PC-3 (cell line): Measurements from ENCODE around the gene LRBA. TPM values are rescaled to one million over a fixed set of nuclear protein-coding genes. Genes with fewer than 3 reads are reported as not detected.
A peak's percentile ranks its signal among the peaks of the same experiment; 100 is the strongest.

Experiments used
- ATAC-seq: fragments of 200-7000 bp; cut with Tn5 transposase; 2 replicates; pipeline ENCODE4 v1.9.1; 2020; ENCODE audit warnings: mild to moderate bottlenecking, moderate library complexity
- BruUV-seq: library from RNA; stranded (reverse); fragments of 400-500 nt; replicated peaks from 2 replicates; lab custom pipeline; 2021; lab: Mats Ljungman, UMichigan
- CTCF ChIA-PET: fragments of 300-600 bp; sonication (Branson Sonifier 250); formaldehyde crosslinking; loops from one replicate; lab custom pipeline; 2022; ENCODE audit warnings: antibody characterized with exemption; lab: Charles Lee
- POLR2A ChIA-PET: fragments of 300-600 bp; sonication (Branson Sonifier 250); formaldehyde crosslinking; loops from one replicate; lab custom pipeline; 2022; ENCODE audit warnings: antibody characterized with exemption; ENCODE audit not compliant: unreplicated experiment; lab: Charles Lee
- DNase-seq: peaks from one replicate; pipeline ENCODE4 v3.0.0-alpha.2; 2015
- H2AFZ ChIP-seq: fragments of 300-600 bp; sonication (generic); 2 replicates; pipeline ENCODE4 v1.6.0; 2016; ENCODE audit warnings: antibody characterized with exemption, low read length
- H3F3A ChIP-seq: fragments of 300-600 bp; sonication (generic); one replicate; pipeline ENCODE4 v1.6.0; 2017; ENCODE audit warnings: antibody characterized with exemption, low read length, control low read depth, mild to moderate bottlenecking; ENCODE audit not compliant: unreplicated experiment
- H3K27ac ChIP-seq: fragments of 300-600 bp; sonication (generic); 2 replicates; pipeline ENCODE4 v1.5.1; 2016; ENCODE audit warnings: mild to moderate bottlenecking, low read length
- H3K27me3 ChIP-seq: fragments of 300-600 bp; sonication (generic); 2 replicates; pipeline ENCODE4 v1.6.1; 2016; ENCODE audit warnings: low read length, mixed read lengths
- H3K36me3 ChIP-seq: fragments of 300-600 bp; sonication (generic); 2 replicates; pipeline ENCODE4 v1.6.1; 2016; ENCODE audit warnings: low read depth, mixed run types, low read length, mixed read lengths
- H3K4me1 ChIP-seq: fragments of 300-600 bp; sonication (generic); 2 replicates; pipeline ENCODE4 v1.5.1; 2016; ENCODE audit warnings: low read length; ENCODE audit not compliant: insufficient read depth
- H3K4me2 ChIP-seq: fragments of 300-600 bp; sonication (generic); 2 replicates; pipeline ENCODE4 v1.6.0; 2016; ENCODE audit warnings: low read length
- H3K4me3 ChIP-seq: fragments of 300-600 bp; sonication (generic); 2 replicates; pipeline ENCODE4 v1.5.1; 2016; ENCODE audit warnings: mild to moderate bottlenecking, low read length, mixed read lengths
- H3K79me2 ChIP-seq: fragments of 300-600 bp; sonication (generic); 2 replicates; pipeline ENCODE4 v1.6.1; 2017; ENCODE audit warnings: low read length, mixed read lengths
- H3K9ac ChIP-seq: fragments of 300-600 bp; sonication (generic); 2 replicates; pipeline ENCODE4 v1.6.0; 2016; ENCODE audit warnings: mild to moderate bottlenecking, low read length
- H3K9me2 ChIP-seq: fragments of 300-600 bp; sonication (generic); replicated peaks from 2 replicates; pipeline ENCODE4 v1.6.1; 2016; ENCODE audit warnings: mixed run types, low read length, mixed read lengths
- H3K9me3 ChIP-seq: fragments of 300-600 bp; sonication (generic); 2 replicates; pipeline ENCODE4 v1.6.1; 2016; ENCODE audit warnings: low read length, mixed read lengths
- H4K20me1 ChIP-seq: fragments of 300-600 bp; sonication (generic); 2 replicates; pipeline ENCODE4 v1.6.1; 2016; ENCODE audit warnings: low read length, mixed read lengths
- EZH2 ChIP-seq: fragments of 300-600 bp; sonication (generic); IDR thresholded peaks from one replicate; pipeline ENCODE4 v1.6.1; 2017; ENCODE audit warnings: antibody characterized with exemption, mild to moderate bottlenecking, low read length; ENCODE audit not compliant: unreplicated experiment
- EZH2phosphoT487 ChIP-seq: fragments of 300-600 bp; sonication (generic); IDR thresholded peaks from 2 replicates; pipeline ENCODE4 v1.6.1; 2018; ENCODE audit warnings: mild to moderate bottlenecking, antibody characterized with exemption, low read length, borderline replicate concordance
- intact Hi-C: fragments of 100-400 bp; cut with micrococcal nuclease; formaldehyde crosslinking; loops from 2 replicates; pipeline ENCODE4 v1.9.0; 2023
- total RNA-seq: library from RNA; depleted of rRNA; stranded (reverse); fragments of >200 nt; gene quantifications from 2 replicates; pipeline ENCODE4 v1.2.3, GENCODE V29; 2014
- TF ChIP-seq, protein P1 (sequence below): fragments of 300-600 bp; sonication (generic); conservative IDR thresholded peaks from 2 replicates; pipeline ENCODE4 v1.5.1; 2017; ENCODE audit warnings: antibody characterized with exemption, low read depth, mild to moderate bottlenecking, low read length

LRBA gene
- total RNA-seq, 1 experiment from 2014 or later: 40.8 TPM

DNA sequence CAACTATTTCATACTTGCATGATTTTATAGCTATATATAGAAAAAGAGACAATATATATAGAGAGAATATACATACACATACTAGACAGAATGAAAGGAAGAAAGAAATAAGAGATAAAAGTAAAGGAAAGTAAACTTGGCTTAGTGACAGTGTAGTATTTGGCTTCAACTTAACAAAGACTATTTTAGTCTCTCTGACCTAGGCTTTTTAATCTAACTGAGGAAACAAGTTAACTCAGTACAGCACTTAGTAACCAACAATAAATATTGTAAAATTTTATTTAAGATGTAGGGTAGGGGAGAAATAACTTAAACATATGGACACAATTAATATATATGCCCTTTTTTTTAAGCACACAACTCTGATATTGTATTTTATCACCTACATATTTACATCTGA lies 682.1 kb downstream of the LRBA start:
- POLR2A ChIA-PET: no interaction called here
- no peak overlapping the region for H3K27ac ChIP-seq

DNA sequence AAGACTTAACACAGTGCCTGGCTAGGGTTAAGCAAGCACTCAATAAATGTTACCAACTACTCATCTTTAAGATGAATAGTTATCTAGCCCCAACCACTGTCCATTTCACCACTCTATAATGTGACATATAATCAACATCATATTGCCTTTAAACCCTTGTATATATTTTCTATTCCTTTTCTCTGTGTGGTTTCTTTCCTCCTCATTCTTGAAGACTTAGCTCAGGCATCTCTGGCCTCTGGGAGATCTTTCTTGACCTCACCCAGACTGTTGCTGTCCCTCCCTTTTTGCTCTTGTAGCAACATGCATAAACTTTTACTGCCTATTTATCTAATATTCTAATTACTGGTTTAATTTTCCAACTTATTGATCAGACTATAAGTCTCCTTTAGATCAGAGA lies 683.0 kb downstream of the LRBA start:
- intact Hi-C loops: no loop called here
- TF ChIP-seq, protein P1, sequence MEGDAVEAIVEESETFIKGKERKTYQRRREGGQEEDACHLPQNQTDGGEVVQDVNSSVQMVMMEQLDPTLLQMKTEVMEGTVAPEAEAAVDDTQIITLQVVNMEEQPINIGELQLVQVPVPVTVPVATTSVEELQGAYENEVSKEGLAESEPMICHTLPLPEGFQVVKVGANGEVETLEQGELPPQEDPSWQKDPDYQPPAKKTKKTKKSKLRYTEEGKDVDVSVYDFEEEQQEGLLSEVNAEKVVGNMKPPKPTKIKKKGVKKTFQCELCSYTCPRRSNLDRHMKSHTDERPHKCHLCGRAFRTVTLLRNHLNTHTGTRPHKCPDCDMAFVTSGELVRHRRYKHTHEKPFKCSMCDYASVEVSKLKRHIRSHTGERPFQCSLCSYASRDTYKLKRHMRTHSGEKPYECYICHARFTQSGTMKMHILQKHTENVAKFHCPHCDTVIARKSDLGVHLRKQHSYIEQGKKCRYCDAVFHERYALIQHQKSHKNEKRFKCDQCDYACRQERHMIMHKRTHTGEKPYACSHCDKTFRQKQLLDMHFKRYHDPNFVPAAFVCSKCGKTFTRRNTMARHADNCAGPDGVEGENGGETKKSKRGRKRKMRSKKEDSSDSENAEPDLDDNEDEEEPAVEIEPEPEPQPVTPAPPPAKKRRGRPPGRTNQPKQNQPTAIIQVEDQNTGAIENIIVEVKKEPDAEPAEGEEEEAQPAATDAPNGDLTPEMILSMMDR: no peak
- TF ChIP-seq EZH2phosphoT487 (no peak), EZH2 (no peak)
- DNase-seq: no peak

More for the DNA sequence above, 682.1 kb downstream of the LRBA start:
- Histone ChIP-seq H3K36me3 (no peaks in the 10 kb centered on the region), H3K27me3 (no peaks in the 10 kb centered on the region), H3K79me2 (no peaks in the 10 kb centered on the region), H4K20me1 (no peaks in the 10 kb centered on the region), H3K4me3 (no peak overlapping the region), H2AFZ (no peak overlapping the region), H3K4me2 (no peak overlapping the region), H3K9me3 (no peaks in the 10 kb centered on the region), H3K4me1 (no peaks in the 10 kb centered on the region), H3K9me2 (no peaks in the 10 kb centered on the region), H3K9ac (no peak overlapping the region), H3F3A (no peaks in the 10 kb centered on the region)
- intact Hi-C loops: no loop called here
- no peak for TF ChIP-seq EZH2
- no peak for TF ChIP-seq EZH2phosphoT487
- TF ChIP-seq, protein P1: no peak
- CTCF ChIA-PET: no interaction called here
- DNase-seq (no peak), ATAC-seq (no peak)
- no TSS peak for BruUV-seq

DNA sequence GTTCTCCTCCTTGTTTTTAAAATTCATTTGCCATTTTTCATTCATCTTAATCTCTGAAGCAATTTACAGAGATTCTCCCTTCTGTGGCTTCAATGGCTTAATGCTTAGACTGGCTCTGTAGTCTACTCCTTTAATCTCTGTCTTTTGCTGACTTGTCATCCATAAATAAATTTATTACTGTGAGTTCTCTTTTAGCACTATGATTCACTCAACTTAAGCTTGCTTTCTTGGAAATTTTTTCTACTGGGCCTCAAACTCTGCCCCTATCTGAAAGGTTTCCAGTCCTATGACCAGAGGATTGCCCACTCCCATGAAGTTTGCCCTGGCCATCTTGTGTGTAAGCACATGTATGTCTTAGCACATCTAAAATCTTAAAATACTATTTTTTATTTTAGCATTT lies 685.7 kb downstream of the LRBA start:
- H3K79me2 ChIP-seq: no peaks in the 10 kb centered on the region
- no peaks in the 10 kb centered on the region for H3K27me3 ChIP-seq
- H3K27ac ChIP-seq: no peak overlapping the region
- no TSS peak for BruUV-seq
- no peaks in the 10 kb centered on the region for H3K9me2 ChIP-seq
- peak; percentile 33; the same call in 1 of the 2 replicates for ATAC-seq
- H2AFZ ChIP-seq: no peak overlapping the region
- intact Hi-C loops: no loop called here
- no peak overlapping the region for H3K4me2 ChIP-seq
- no peaks in the 10 kb centered on the region for H3K9me3 ChIP-seq
- POLR2A ChIA-PET: interaction anchor here (0.6 kb wide), 1 partner anchor 14 kb away, joined by 3 read pairs; no protein-coding TSS in a partner anchor
- H3K4me3 ChIP-seq: no peak overlapping the region
- H3K9ac ChIP-seq: no peak overlapping the region
- CTCF ChIA-PET: interaction anchor here (0.7 kb wide), 1 partner anchor 318 kb away, joined by 7 read pairs; no protein-coding TSS in a partner anchor
- H4K20me1 ChIP-seq: no peaks in the 10 kb centered on the region
- H3F3A ChIP-seq: no peaks in the 10 kb centered on the region
- no peaks in the 10 kb centered on the region for H3K4me1 ChIP-seq
- no peak for DNase-seq
- no peaks in the 10 kb centered on the region for H3K36me3 ChIP-seq
- no peak for TF ChIP-seq EZH2phosphoT487
- no peak for TF ChIP-seq EZH2
- TF ChIP-seq, protein P1: no peak

More for the DNA sequence above, 683.0 kb downstream of the LRBA start:
- BruUV-seq: no TSS peak
- Histone ChIP-seq H4K20me1 (no peaks in the 10 kb centered on the region), H3K9me3 (no peaks in the 10 kb centered on the region), H3K4me1 (no peaks in the 10 kb centered on the region), H3K9me2 (no peaks in the 10 kb centered on the region), H3K9ac (no peak overlapping the region), H3K27ac (no peak overlapping the region), H3K79me2 (no peaks in the 10 kb centered on the region), H3K4me2 (no peak overlapping the region), H3K36me3 (no peaks in the 10 kb centered on the region), H3K27me3 (no peaks in the 10 kb centered on the region), H3K4me3 (no peak overlapping the region), H2AFZ (no peak overlapping the region), H3F3A (no peaks in the 10 kb centered on the region)
- POLR2A ChIA-PET: no interaction called here
- ATAC-seq: no peak
- CTCF ChIA-PET: no interaction called here
